GM18907 (cell line): Measurements from ENCODE around the gene CCDC169.
"Not testable (repeated sequence)": the region's sequence is repeated elsewhere in the genome, so short reads cannot be mapped to it uniquely, and the experiment has no call there.

Source experiments
- ATAC-seq: cut with Tn5 transposase; IDR thresholded peaks from one replicate; pipeline ENCODE4 v1.9.1; 2021; ENCODE audit warnings: mild to moderate bottlenecking, moderate library complexity; ENCODE audit not compliant: unreplicated experiment

CCDC169 gene

DNA sequence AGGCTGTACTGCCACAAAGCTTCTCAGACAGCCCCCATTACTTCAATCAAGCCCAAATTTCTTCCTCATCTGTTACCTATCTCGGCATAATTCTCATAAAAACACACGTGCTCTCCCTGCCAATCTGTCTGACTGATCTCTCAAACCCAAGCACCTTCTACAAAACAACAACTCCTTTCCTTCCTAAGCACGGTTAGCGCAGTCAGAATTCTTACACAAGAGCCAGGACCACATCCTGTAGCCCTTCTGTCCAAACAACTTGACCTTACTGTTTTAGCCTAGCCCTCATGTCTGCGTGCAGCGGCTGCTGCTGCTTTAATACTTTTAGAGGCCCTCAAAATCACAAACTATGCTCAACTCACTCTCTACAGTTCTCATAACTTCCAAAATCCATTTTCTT is 22.2 kb upstream of the CCDC169 start:
- not testable (repeated sequence) for ATAC-seq

DNA sequence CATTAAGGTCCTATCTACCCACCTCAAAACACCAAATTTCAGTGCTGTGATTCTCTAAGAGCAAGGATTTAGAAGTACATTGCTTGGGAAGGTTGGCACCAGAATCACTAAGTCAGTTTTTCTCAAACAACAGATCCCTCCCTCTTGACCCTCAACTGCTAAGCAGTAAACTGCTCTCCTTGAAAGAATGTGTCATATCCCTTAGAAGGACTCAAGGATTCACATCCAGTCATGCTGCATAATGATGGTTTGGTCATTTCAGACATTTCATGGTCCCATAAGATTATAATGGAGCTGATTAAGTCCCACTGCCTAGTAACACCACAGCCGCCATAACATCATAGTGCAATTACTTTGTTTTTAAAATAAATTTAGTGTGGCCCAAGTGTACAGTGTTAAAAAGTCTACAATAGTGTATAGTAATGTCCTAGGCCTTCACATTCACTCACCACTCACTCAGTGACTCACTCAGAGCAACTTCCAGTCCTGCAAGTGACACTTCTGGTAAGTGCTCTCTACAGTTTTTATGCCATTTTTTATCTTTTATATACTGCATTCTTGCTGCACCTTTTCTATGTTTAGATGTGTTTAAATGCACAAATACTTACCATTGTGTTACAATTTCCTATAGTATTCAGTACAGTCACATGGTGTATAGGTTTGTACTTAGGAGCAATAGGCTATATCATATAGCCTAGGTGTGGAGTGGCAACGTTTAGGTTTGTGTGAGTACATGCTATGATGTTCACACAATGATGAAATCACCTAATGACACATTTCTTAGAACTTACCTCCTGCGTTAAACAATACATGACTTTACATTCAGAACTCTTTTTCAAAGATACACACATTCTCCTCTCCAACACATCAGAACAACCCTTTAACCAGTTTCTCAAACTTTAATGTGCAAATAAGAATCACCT is 15.7 kb upstream of the CCDC169 start:
- ATAC-seq: no peak

DNA sequence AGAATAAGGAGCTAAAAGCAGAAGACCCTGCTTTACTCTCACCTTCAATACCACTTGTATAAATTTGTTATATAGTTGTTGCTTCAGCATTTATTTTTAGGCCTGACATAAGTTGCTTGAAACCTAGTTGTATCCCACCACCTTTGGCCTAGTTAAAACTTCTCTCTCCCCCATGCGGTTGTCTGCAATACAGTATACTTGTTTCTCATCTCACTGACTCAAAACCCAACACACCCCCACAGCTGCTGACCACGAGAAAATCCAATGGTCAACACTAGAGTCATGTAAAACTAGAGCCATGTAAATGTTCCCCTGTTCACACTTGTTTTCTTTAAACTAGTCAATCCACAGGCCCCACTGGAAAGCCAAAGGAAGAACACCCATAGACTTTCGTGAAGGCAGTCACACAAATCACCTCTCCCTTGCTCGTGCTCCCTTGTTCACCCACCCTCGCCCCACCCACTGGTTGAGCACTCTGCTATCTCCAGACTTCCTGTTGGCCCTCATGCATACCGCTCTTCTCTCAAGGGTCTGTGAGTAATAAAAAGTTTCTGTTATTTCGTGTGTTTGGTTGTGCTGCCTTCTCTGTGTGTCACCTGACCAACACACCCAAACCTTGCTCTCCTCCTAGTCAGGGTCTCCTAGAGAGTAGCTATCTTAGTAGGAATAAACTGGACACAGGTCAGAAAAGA is 12.9 kb upstream of the CCDC169 start:
- no peak for ATAC-seq

DNA sequence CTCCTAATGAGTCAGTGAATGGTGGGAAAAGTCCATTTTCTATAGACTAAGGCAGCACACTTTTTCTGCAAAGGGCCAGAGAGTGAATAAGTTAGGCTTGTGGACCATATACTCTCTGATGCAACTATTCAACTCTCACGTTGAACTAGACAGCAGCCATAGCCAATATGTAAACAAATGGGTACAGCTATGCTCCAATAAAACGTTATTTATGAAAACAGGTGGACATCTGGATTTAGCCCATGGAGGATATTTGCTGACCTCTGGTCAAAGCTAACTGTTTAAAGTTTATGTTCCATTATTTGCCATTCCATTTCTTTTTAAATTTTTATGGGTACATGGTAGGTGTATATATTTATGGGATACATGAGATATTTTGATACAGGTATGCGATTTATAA is 4.7 kb upstream of the CCDC169 start:
- no peak for ATAC-seq

DNA sequence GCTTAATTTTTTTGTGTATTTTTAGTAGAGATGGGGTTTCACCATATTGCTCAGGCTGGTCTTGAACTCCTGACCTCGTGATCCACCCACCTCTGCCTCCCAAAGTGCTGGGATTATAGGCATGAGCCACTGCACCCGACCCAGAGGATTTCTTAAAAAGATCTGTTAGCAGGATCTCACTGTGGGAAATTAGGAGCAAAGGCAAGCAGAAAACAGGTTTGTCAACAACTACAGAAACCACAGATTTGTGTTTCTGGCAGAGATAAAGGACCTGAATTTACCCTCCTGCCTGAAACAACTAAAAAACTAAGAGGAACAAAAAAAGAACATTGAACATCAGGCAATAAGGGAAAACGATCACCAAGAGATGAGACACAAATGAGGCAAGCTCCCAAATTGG is 1.9 kb upstream of the CCDC169 start:
- not testable (repeated sequence) for ATAC-seq

DNA sequence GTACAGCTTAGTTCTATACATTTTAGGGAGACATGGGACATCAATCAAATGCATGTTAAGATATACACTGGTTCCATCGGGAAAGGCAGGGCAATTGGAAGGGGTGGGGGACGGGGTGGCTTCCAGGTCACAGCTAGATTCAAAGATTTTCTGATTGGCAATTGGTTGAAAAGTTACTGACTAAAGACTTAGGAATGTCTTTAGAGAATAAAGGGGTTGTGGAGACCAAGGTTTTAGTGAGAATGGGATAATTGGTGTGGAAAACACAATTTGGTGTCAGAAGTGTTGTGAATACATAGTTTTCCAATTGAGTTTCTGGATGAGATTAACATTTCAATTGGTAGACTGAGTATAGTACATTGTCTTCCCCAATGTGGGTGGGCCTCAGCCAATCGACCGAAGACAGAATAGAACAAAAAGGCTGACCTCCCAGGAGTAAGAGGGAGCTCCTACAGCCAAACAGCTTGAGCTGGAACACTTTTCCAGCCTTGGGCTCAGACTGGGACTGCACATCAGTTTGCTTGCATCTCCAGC is 988 bp upstream of the CCDC169 start:
- no peak for ATAC-seq

DNA sequence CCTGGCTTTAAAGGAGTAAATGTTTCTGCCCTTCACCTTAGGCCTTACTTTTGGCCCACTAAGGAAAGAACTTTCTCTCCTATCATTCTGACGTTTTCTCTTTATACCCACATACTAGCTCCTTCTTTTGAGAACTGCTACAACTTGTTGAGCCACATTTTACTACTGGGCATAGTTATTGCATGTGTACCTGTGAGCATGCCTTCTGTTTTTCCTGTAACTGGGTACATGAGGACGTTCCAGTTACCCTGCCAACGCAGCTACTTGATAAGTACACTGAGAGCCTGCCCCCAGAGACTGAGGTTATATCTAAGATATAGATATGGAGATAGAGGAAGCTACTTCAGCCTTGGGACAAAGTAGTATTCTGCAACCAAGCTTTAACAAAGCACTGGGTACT is 3.5 kb downstream of the CCDC169 start:
- ATAC-seq: no peak

DNA sequence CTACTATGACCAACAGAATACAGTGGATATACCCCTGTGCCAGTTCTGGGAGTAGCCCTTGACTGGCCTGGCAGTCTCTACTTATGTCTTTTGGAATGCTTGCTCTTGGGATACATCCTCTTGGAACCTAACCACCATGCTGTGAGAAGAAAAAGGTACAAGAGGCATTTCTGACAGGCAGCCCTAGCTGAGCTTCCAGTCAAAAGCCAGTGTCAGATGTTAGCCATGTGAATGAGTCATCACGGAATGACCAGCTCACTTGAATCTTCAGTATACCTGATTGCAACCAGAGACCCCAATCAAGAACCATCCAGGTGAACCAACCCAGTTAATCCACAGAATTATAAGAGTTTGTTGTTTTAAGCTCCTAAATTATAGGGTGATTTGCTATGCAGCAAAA is 4.1 kb downstream of the CCDC169 start:
- no peak for ATAC-seq

DNA sequence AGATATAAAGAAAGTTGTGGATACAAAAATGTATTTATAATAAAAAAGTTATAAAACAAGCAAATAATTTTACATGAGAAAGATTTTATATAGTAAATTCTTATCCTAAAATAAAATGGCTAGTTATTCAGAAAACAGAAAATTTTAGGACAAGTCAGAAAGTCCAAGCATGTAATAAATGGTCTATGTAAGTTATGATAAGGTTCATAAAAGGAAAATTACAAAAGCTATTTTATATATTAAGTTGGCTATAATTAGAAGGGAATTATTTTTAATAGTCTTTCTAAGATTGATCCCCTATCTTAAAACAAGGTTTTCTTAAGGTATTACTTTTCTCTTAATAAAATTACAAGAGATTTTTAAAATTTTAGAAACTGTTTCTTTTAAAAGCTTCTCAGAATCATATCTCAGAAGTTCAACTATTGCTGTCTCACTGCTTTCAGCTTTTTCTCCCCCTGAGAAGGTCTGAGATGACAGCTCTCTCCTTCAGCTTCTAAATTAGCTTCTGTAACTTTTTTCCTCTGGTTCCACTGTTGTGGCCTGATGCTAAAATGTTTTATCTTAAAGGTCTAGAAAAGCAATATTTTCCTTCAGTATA is 8.7 kb downstream of the CCDC169 start:
- no peak for ATAC-seq

DNA sequence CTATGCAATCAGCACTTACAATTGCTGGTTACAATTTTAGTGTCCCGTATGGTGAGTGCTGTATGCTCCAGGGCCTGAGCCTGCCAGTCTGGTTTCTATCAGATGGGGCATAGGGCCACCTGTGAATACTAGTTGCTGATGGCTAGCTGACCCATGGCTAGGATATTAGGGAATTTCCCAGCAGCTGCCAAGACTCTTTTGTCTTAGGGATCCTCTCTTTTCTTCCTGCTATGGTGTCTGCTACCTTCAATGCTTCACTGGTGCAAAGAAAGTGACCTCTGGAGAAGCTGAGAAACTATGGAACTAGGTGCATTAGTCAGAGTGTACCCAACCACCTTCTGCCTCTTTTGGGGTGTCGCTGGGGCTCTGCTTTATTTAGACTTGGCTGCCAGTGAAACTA is 11.6 kb downstream of the CCDC169 start:
- ATAC-seq: no peak

DNA sequence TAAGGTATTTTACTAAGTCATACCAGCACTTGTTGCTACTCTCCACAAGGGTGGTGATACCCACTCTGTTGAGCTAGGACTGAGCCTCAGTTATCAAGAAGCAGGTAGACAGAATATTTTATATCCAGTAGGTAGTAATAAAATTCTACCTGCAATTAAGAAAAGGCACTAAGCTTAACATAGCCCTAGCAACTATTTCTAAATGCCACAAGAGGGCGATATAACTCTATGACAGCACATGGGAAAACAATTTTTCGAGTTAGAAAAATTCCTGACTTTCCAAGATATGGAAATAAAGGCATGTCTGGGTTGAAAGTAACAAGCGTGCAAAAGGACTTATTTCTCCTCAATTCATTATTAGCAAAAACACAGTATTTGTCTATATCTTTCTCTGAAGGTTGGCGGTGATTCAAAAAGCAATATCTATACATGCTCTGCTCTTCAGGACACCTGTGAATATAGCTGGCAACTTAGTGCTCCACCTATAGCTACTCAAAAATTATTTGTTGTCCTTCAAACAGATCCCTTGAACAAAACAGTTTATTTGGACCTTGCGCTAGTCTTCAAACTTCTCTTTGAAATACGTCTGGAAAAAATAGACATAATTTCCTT is 14.7 kb downstream of the CCDC169 start:
- peak; percentile 50 for ATAC-seq

DNA sequence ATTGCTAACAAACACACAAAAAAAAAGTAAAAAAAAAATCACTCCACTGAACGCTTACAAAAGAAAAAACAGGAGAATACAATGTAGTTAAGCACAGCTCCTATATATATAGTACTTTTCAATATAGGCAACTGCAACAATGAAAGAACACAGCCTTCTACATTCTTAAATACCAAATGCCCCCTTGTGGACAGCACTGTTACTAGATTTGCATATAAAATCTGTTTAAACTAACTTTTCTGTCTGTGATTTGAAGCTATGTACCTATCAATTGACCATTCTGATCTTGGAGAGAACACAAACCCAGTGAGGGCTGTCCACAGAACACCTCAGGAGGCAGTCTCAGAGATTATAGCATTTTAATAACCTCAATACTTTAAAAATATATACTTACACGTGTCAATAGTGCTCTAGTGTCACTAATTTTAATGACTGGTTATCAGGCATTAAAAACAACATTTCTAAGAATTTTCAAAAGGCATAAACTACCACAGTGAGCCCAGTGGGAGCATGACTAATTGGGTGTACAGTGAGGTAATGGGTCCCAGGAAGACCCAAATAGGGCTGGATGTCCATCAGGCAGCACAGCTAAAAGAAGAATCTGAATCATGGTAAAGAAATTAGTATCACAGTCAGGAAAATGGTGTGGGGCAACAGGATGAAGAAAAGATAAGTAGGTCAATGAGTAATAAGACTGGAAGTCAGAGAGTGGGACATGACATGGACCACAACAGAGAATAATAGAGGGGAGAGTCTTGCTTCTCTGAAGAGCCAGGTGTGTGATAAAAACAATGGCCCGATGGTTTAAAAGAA is 22.2 kb downstream of the CCDC169 start:
- no peak for ATAC-seq

DNA sequence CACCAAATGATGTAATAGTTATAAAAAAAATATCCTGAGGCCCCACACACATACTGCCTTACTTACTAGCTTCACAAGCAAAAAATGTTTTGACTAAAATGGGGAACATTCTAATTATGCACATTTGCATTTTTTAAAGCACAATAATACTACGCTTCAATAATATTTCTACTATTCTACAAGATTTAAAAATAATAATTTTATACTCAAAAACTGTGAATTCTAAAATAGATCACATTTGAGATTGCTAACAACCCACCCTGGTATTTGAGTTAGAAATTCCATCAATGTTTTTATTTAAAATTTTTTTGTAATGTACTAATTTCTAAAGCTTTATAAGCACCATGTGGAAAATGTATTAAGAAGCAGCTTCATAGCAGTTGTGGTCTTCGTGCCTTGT is 24.2 kb downstream of the CCDC169 start:
- ATAC-seq: no peak

DNA sequence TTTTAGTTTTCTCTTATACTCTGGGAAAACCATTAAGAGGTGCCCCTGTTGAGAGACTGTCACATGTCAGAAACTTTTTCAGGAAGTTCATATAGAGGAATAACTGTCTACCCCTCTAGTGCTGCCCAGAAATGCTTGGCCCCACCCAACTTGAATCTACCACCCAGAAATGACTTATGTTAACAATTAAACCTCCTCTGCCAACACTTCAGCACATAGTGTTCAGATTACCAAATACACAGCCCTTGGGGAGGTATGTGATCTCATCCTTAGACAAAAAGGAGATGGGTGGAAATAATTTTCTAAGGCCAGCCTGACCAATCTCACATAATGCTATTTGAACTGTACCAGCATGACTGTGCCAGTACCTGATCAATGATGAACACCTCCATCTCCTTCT is 35.6 kb downstream of the CCDC169 start:
- ATAC-seq: no peak

DNA sequence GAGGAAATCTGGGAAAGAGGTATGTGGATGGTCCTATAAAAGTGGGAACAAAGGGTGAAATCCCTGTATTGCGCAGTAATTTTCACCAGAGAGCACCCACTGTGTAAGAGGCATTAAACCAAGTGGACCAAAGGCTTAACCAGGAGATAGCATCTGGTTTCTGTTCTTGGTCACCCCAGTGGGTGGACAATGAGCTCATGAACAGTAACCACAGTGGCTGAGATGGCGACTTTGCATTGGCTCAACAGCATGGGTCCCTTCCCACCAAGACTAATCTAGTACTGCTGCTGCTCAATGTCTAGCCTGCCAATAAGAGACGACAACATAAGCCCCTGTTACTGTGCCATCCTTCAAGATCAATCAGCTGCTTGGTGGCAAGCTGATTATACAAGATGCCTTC is 36.6 kb downstream of the CCDC169 start:
- no peak for ATAC-seq

DNA sequence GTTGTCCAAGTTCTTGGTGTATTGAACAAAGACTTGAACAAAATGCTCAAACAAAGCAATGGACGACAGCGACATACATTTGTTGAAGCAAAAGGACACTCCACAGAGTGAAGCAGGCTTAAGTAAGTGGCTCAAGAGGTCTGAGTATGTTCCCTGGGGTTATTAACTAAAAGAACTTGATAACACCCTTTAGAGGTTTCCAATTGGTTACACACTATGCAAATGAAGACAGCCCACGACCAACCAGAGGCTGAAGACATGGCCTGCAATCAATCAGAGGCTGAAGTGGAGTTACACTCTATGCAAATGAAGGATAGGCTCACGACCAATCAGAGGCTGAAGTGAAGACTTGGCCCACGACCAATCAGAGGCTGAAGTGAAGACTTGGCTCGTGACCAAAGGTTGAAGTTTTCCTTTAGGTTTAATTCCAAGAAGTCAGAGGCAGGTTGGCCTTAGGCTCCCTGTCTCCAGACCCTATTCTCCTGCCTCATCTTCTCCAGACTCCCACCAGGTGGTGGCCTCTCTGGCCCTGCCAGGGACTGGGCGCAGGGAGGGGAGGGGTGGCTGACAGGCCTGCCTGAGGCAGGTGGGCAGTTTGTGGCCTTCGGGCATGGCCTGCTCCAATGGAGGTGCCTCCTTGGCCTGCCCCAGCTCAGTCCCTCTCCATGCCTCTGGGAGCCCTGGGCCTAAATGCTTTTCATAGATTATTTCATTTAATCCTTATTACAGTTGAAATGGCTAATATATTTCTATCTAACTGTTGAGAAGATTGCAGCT is 38.1 kb downstream of the CCDC169 start:
- no peak for ATAC-seq

DNA sequence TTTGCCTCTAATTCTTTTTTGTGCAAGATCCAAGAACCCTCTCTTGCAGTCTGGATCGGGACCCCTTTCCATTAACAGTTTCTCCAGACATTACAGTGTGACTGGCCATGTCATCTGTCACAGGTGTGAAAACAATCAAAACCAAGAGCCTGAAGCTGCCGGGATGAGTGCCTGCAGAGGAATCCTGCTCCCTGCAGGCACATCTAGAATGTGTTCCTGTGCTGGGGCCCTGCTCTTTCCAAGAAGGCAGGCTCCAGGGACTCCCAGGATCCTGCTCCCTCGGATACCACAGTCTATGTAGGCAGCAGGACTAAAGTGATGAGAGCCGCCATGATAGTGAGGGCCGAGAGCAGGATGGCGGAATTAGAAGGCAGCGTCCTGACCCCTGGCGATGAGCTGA is 38.8 kb downstream of the CCDC169 start:
- no peak for ATAC-seq

DNA sequence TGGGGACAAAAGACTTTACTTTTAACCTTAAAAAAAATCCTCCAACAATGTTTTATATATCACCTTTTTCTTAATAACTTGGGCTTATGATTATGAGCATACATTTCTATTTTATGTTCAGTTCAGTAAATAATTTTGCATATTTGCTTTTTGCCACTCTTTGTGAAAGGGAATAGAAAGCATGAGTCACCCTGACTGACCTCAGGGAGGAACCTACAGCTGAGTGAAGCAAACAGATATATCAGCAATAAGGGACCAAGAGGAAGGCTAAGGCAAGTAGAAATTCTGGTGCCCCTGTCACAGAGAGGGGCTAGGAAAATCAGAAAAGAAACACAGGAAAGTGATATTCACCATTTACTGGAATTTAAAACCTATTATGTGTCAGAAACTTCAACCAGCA is 46.1 kb downstream of the CCDC169 start:
- ATAC-seq: no peak

DNA sequence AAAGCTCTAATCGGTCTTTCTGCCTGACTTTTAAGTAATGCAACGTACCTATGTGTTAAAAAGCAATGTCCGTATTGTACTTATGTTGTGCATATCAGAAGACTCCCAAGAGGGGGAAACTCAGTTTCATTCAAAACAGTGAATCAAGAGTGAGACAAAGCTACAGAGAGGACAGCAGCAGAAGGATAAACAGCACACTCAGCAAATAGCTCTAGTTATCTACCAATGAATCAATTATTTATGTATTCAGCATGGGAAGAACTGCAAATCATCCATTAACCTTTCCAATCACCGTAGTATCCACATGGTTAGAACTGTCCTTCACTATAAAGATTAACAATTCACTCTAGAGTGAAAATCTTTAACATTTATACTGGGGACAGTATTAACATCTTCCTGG is 46.6 kb downstream of the CCDC169 start:
- ATAC-seq: no peak

DNA sequence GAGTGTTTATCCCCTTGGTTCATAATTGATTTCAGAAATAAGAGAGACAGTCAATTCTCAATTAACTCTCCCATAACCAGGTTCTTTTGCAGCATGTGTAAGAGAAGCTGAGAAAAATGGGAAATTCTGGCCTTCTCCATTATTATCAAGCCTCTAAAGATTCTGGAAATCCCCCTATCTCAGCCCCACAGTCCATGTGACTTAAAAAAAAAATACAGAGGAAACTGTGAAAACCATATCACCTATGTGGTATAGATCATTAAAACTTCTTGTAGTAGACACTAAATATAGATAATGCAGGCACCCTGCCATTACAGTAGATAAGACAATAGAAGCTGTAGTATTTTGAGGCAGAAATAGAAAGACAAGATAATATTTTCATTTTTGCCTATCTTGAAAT is 48.9 kb downstream of the CCDC169 start:
- ATAC-seq: no peak
